Glomerular endothelial cell (primary cell): ENCODE results near the gene DLK1. TPM values are rescaled to one million over a fixed set of nuclear protein-coding genes. Genes with fewer than 3 reads are reported as not detected.

ENCODE experiments used
- DNase-seq: peaks from one replicate; pipeline ENCODE4 v3.0.0-alpha.2; 2011; ENCODE audit warnings: low read depth, low spot score; ENCODE audit errors: extremely low read depth
- total RNA-seq: library from RNA; depleted of rRNA; stranded (reverse); fragments of >200 nt; gene quantifications from 2 replicates; pipeline ENCODE4 v1.2.3, GENCODE V29; 2015

The DLK1 gene
- not detected in 2 replicates for total RNA-seq

GRCh38 chr14:100726550-100727085 is at the start of gene DLK1:
DLK1 (plus strand) TSS chr14:100726892; CDS start chr14:100727069, 177 bp downstream.
- no peak for DNase-seq

- DNase-seq = no peak
Measured at GRCh38 chr14:100677152-100677551, 49.5 kb upstream of the DLK1 start.

- DNase-seq = no peak
Measured at GRCh38 chr14:100677554-100678468, 48.9 kb upstream of the DLK1 start.

- DNase-seq = no peak
Measured at GRCh38 chr14:100678469-100678828, 48.2 kb upstream of the DLK1 start.

GRCh38 chr14:100679153-100679552 is 47.5 kb upstream of the DLK1 start:
- DNase-seq = no peak

GRCh38 chr14:100679707-100680438 is 46.8 kb upstream of the DLK1 start:
- no peak for DNase-seq

- DNase-seq = no peak
Measured at GRCh38 chr14:100680439-100681051, 46.1 kb upstream of the DLK1 start.

- no peak for DNase-seq
Measured at GRCh38 chr14:100681111-100681510, 45.6 kb upstream of the DLK1 start.

GRCh38 chr14:100682749-100683148 is 43.9 kb upstream of the DLK1 start:
- DNase-seq = no peak

GRCh38 chr14:100683578-100683977 is 43.1 kb upstream of the DLK1 start:
- no peak for DNase-seq

GRCh38 chr14:100684154-100684553 is 42.5 kb upstream of the DLK1 start:
- no peak for DNase-seq

GRCh38 chr14:100684961-100685360 is 41.7 kb upstream of the DLK1 start:
- DNase-seq = no peak

GRCh38 chr14:100686858-100687257 is 39.8 kb upstream of the DLK1 start:
- DNase-seq = no peak

- DNase-seq = no peak
Measured at GRCh38 chr14:100687386-100687785, 39.3 kb upstream of the DLK1 start.

- no peak for DNase-seq
Measured at GRCh38 chr14:100688051-100688450, 38.6 kb upstream of the DLK1 start.

- DNase-seq = no peak
Measured at GRCh38 chr14:100688598-100689461, 37.9 kb upstream of the DLK1 start.

GRCh38 chr14:100690672-100691071 is 36.0 kb upstream of the DLK1 start:
- DNase-seq = no peak

- no peak for DNase-seq
Measured at GRCh38 chr14:100691395-100692056, 35.2 kb upstream of the DLK1 start.

- DNase-seq = no peak
Measured at GRCh38 chr14:100692256-100692655, 34.4 kb upstream of the DLK1 start.
